ENCODE measurements around the gene SASH3.
A peak's percentile ranks its signal among the peaks of the same experiment; 100 is the strongest.
"Not testable (repeated sequence)": the region's sequence is repeated elsewhere in the genome, so short reads cannot be mapped to it uniquely, and the experiment has no call there.

SASH3 gene

GRCh38 chrX:129779747-129780146 lies at the start of gene SASH3:
SASH3 (plus strand) TSS chrX:129779949; CDS start chrX:129780098, 149 bp downstream.
- DNase-seq (ENCODE audit: low read depth): no peak

DNA sequence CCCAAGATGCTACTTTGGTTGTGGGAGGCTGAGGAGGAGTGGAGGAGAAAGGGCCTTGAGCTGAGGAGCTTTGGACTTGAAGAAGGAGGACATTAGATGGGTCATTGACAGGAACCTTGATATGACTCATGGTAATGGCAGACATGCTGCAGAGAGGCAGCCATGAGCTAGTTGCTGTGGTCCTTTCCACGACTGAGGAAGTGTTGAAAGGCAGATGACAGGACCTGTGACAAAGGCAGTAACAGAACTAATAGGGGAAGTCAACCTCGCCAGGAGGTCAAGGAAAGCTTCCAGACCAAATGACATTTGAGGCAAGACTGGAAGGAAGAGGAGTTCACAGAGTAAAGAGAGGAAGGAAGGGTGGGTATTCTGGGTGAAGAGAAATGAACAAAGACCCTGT lies 48.5 kb upstream of the SASH3 start:
- DNase-seq (ENCODE audit: low read depth): no peak

DNA sequence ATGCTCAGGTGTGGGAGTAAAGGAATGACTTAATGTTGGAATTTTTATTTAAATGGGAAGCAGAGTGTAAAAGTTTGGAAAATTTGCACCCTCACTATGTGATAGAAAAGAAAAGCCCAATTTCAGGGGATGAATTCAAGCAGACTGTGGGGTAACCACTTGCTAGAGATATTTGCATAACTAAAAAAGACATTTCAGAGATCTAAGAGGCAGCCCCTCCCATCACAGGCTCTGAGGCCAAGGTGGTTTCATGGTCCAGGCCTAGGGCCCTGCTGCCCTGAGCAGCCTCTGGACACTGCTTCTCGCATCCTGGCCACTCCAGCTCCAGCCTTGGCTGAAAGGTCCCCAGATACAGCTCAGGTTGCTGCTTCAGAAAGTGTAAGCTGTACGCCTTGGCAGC lies 46.9 kb upstream of the SASH3 start:
- DNase-seq (ENCODE audit: low read depth): no peak

GRCh38 chrX:129733335-129733734 lies 46.4 kb upstream of the SASH3 start:
- DNase-seq (ENCODE audit: low read depth): no peak

- DNase-seq (ENCODE audit: low read depth): no peak
These were observed 43.3 kb upstream of the SASH3 start for GRCh38 chrX:129736491-129736890.

DNA sequence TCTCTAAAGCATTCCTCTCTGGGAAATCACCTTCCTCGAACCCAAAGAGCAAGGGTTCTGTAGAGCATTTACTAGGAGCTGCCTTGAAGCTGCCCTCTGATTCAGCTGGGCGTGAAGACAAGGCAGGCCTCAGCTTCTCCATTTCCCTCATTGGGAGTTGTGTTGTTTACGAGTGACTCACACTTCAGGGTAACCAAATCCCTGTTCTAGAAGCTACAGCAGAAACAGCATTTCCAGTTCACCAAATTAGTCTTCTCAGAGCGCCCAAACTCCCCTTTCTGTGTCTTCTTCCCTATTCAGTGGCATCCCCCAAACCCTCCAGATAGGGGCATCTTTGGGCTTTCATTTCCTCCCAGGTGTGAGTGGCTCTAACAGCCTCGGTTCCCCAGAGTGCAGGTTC lies 41.8 kb upstream of the SASH3 start:
- DNase-seq (ENCODE audit: low read depth): peak; percentile 68

- peak; percentile 79 for DNase-seq (ENCODE audit: low read depth)
These were observed 41.1 kb upstream of the SASH3 start, which contains the start of gene XPNPEP2 for GRCh38 chrX:129738466-129739308. XPNPEP2 (plus strand) TSS chrX:129738979; CDS start chrX:129739214, 235 bp downstream.

GRCh38 chrX:129739578-129739977 lies 40.2 kb upstream of the SASH3 start:
- peak; percentile 49 for DNase-seq (ENCODE audit: low read depth)

DNA sequence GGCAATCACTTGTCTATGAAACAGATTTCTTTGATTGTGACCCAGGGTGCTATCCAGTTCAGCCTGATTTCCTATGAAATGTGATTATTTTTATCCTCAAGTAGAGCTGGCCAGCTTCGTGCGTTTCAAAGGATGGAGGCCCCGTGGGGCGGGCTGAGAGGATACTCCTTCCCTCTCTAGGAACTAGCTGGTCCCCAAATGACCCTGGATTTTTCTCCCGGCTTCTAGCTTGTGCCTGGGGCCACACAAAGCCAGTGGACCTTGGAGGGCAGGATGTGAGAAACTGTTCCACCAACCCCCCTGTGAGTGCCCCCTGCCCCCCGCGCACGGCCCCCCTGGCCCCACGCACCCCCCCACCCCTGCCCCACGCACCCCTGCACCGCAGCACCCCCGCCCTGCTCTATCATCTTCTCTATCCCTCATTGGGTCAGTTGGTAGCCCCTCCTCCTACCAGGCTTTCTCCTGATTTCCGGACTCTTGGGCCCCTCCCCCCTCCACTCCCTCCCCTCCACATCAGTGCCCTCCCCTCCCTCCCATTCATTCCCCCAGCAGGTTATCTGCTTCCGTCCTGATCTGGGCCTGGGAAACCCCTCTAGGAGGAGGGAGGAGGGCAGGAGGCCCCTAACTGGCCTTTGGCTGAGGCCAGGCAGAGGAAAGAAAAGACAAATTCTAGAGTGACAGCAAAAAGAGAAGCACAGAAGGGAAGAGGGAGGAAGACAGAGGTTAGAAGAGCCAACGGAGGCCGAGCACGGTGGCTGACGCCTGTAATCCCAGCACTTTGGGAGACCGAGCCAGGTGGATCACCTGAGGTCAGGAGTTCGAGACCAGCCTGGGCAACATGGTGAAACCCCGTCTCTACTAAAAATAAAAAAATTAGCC lies 37.6 kb upstream of the SASH3 start:
- no peak for DNase-seq (ENCODE audit: low read depth)

DNA sequence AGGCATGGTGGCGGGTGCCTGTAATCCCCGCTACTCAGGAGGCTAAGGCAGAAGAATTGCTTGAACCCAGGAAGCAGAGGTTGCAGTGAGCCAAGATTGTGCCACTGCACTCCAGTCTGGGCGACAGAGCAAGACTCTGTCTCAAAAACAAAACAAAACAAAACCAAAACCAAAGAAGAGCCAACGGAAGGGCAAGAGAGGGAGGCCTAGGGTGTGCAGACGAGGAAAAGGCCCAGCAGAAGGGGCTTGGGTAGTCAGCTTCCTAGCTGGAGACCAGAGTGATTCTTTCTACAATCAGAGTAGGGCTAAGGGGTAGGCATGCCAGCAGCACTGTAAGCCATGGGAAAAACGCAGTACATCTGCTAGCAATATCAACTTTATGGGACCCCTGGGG lies 37.0 kb upstream of the SASH3 start:
- DNase-seq (ENCODE audit: low read depth): not testable (repeated sequence)

GRCh38 chrX:129743821-129744220 lies 35.9 kb upstream of the SASH3 start:
- DNase-seq (ENCODE audit: low read depth): no peak

DNA sequence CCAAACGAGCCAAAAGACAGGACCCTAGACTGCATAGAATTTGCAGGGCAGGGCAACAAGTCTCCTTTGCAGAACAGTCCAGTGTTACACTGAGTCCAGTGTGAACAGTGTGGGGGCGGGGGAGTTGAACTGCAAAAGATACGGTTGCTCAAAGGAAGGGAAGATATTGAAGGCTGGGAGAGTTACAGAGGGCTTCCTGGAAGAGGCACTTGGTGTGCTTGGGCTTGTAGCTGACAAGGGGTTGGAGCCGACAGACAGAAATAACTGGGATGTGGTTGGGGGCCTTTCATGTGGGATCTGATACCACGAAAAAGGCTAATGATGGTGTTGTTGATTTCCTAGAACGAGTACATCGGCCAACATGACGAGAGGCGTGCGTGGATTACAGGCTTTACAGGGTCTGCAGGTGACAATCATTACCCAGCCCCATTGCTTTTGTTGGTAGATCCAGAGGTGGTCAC lies 34.9 kb upstream of the SASH3 start:
- DNase-seq (ENCODE audit: low read depth): no peak

- peak; percentile 30 for DNase-seq (ENCODE audit: low read depth)
These were observed 32.9 kb upstream of the SASH3 start for GRCh38 chrX:129746557-129747470.

- no peak for DNase-seq (ENCODE audit: low read depth)
These were observed 32.2 kb upstream of the SASH3 start for GRCh38 chrX:129747533-129747932.

- DNase-seq (ENCODE audit: low read depth): peak; percentile 93
These were observed 31.4 kb upstream of the SASH3 start for GRCh38 chrX:129748305-129748704.

DNA sequence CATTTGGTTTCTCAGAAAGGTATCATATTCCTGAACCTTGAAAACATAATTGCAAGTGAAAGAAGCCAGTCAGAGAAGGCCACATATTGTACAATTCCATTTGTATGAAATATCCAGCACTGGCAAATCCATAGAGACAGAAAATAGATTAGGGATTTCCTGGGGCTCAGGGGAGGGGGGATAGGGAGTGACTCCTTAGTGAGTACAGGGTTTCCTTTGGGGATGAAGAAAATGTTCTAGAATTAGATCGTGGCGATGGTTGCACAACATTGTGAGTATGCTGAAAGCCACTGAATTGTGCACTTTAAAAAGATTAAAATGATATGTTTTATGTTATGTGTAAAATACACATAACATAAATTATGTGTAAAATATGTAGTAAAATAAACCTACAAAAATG lies 30.7 kb upstream of the SASH3 start:
- peak; percentile 59 for DNase-seq (ENCODE audit: low read depth)

- DNase-seq (ENCODE audit: low read depth): no peak
These were observed 28.8 kb upstream of the SASH3 start for GRCh38 chrX:129750971-129751370.

DNA sequence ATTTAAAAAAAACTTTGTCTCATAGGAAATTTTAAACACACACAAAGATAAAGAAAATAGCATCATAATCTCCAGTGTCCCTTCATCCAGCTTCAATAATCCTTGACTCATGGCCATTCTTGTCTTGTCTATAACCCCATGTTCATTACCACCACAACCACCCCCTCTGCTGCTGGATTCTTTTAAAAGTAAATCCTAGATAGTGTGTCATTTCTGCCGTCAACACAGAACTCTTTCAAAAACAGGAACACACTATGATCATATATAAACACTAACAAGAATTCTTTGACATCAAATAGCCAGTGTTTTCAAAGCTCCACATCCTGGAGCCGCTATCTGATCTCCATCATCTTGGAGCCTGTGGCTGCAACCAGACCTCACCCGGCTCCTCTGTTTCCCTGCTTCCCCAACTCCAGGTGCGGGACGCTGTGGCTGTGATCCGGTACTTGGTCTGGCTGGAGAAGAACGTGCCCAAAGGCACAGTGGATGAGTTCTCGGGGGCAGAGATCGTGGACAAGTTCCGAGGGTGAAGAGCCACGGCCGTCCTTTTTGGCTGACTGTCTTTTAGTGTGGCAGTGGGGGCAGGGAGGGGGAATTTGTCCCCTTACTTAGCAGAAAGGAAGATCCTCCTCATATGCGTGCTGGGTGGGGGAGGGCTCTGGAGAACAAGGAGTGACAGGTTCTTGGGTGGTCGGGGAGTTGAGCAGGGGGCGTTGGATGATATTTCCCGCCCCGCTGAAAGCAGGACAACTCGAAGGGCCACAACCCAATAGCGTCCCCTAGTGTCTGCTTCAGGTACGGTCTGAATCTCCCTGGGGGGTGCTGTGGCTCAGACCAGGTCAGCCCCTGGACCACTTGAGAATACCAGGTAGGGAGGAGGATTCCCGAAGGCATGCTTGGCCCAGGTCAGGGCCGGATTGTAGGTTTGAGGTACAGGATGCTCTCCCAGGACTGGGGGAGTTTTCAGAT lies 25.4 kb upstream of the SASH3 start:
- no peak for DNase-seq (ENCODE audit: low read depth)

DNA sequence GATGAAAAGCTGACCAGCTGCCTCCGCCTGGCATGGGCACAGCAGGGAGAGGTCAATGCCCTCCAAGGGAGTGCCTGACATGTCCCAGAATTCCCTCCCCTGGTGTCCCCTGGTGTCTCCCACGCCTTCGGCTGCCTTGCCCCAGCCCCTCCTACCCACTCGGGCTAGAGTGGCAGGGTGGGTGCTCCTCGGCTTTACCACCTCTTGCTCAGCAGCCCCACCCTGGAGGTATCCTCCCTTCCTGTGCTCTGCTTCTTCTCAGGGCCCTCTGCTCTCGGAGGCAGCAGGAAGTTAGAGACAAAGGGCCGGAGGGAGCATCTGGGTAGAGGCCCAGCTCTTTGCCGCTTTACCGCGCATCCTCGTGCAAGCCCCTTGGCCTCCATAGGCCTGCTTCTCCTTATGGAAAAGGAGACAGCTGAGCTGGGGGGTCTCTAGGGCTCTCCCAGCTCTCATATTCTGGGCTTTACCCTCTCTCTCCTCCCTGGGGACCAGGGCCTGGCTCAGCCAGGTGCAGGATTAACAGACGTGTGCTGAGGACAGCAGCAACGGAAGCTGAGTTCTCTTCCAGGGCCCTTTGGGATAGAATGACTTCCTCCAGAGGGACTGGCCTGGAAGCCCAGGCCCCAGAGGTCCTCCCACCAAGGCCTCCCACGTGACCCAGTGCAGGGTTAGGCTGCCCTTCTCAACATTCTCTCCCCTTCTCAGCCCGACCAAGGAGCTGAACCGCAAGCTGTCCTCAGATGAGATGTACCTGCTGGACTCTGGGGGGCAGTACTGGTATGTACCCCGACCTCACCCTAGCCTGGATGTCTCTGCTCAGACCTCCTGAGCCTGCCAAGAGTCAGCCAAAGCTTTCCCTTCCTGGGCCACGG lies 23.7 kb upstream of the SASH3 start:
- no peak for DNase-seq (ENCODE audit: low read depth)
